ENCODE measurements around the gene CABLES2.

The CABLES2 gene

GRCh38 chr20:62418709-62419487 is 11.8 kb upstream of the CABLES2 start:
- no peak for DNase-seq (ENCODE audit: low read depth)

- DNase-seq (ENCODE audit: low read depth) = no peak
These were observed 11.1 kb upstream of the CABLES2 start for GRCh38 chr20:62417981-62418708.

- no peak for DNase-seq (ENCODE audit: low read depth)
These were observed 9.9 kb upstream of the CABLES2 start for GRCh38 chr20:62416651-62417637.

- no peak for DNase-seq (ENCODE audit: low read depth)
These were observed 8.4 kb upstream of the CABLES2 start for GRCh38 chr20:62415354-62416111.

GRCh38 chr20:62413896-62414481 is 6.9 kb upstream of the CABLES2 start:
- no peak for DNase-seq (ENCODE audit: low read depth)

- no peak for DNase-seq (ENCODE audit: low read depth)
These were observed 6.0 kb upstream of the CABLES2 start for GRCh38 chr20:62413025-62413570.

- no peak for DNase-seq (ENCODE audit: low read depth)
These were observed 5.3 kb upstream of the CABLES2 start for GRCh38 chr20:62412194-62413024.

- DNase-seq (ENCODE audit: low read depth) = no peak
These were observed 4.6 kb upstream of the CABLES2 start for GRCh38 chr20:62411479-62412193.

GRCh38 chr20:62410746-62411478 is 3.8 kb upstream of the CABLES2 start:
- no peak for DNase-seq (ENCODE audit: low read depth)

- DNase-seq (ENCODE audit: low read depth) = no peak
These were observed 3.1 kb upstream of the CABLES2 start for GRCh38 chr20:62409931-62410745.

GRCh38 chr20:62409086-62409853 is 2.2 kb upstream of the CABLES2 start:
- DNase-seq (ENCODE audit: low read depth) = no peak

- DNase-seq (ENCODE audit: low read depth) = no peak
These were observed 1.6 kb upstream of the CABLES2 start for GRCh38 chr20:62408640-62409039.

GRCh38 chr20:62408055-62408454 is 970 bp upstream of the CABLES2 start:
- DNase-seq (ENCODE audit: low read depth) = no peak

- no peak for DNase-seq (ENCODE audit: low read depth)
These were observed 379 bp downstream of the CABLES2 start for GRCh38 chr20:62406635-62407176.

- no peak for DNase-seq (ENCODE audit: low read depth)
These were observed 1.0 kb downstream of the CABLES2 start for GRCh38 chr20:62405981-62406513.
